Adrenal gland (tissue), 12 donors: ENCODE measurements around the gene MACROD2. TPM values are rescaled to one million over a fixed set of nuclear protein-coding genes. Genes with fewer than 3 reads are reported as not detected.

Experiments used
- DNase-seq, 7 donors: peaks; one replicate each; pipeline ENCODE4 v3.0.0-alpha.2; 2019 to 2020
- H3K27ac ChIP-seq, 5 donors: fragments of 200-600 bp; sonication (generic) in 4 of 5; 1 replicate in 3 of 5; 2 replicates in 2 of 5; pipeline versions ENCODE4 v1.5.1 to v1.8.0; 2016 to 2020; ENCODE audit warnings: mild to moderate bottlenecking in 1 of 5
- H3K27me3 ChIP-seq: fragments of 200-600 bp; 2 replicates; pipeline ENCODE4 v1.8.0; 2021
- H3K36me3 ChIP-seq, 2 donors: fragments of 200-600 bp; replicated peaks in 1 of 2; 1 replicate in 1 of 2; 2 replicates in 1 of 2; pipeline versions ENCODE4 v1.5.1 to v1.8.0; 2018 to 2022
- H3K4me1 ChIP-seq, 2 donors: fragments of 200-600 bp; replicated peaks in 1 of 2; 1 replicate in 1 of 2; 2 replicates in 1 of 2; pipeline versions ENCODE4 v1.5.1 to v1.8.0; 2018 to 2021
- H3K4me3 ChIP-seq, 4 donors: fragments of 200-600 bp; sonication (generic) in 3 of 4; one replicate each; pipeline ENCODE4 v1.5.1; 2016 to 2018
- H3K9me3 ChIP-seq, 3 donors: fragments of 200-600 bp; sonication (generic) in 1 of 3; replicated peaks in 1 of 3; 1 replicate in 2 of 3; 2 replicates in 1 of 3; pipeline versions ENCODE4 v1.5.1 to v1.8.0; 2016 to 2021
- CTCF ChIP-seq, 6 experiments: fragments of 450-650 bp in 4 of 6; fragments of 200-600 bp in 2 of 6; sonication (generic) in 1 of 6; IDR thresholded peaks; 1 replicate in 5 of 6; 2 replicates in 1 of 6; pipeline versions ENCODE4 v1.5.1 to v1.8.0; 2016 to 2021; ENCODE audit warnings: antibody characterized with exemption in 6 of 6, mild to moderate bottlenecking in 2 of 6, moderate library complexity in 1 of 6
- POLR2A ChIP-seq, 2 donors: fragments of 450-650 bp; IDR thresholded peaks; one replicate each; pipeline ENCODE4 v1.6.1; 2017; ENCODE audit warnings: antibody characterized with exemption in 2 of 2, mild to moderate bottlenecking in 2 of 2, moderate library complexity in 1 of 2
- WGBS, 4 donors: extraction: QIAGEN DNeasy Blood & Tissue Kit in 2 of 4; methylation state at CpG; one replicate each; pipeline versions ENCODE4 v1.1.5 to v1.1.7; 2013 to 2017; 5-methylcytosine and 5-hydroxymethylcytosine counted together
- intact Hi-C, 2 donors: fragments of 100-400 bp; cut with DNase I; formaldehyde crosslinking; loops; one replicate each; pipeline versions ENCODE4 v1.14.1 to v1.15.0; 2022 to 2023
- polyA plus RNA-seq, 3 donors: library from polyadenylated mRNA; stranded (reverse); fragments of 200-250 nt in 2 of 3; fragments of 350-450 nt in 1 of 3; fragmentation: Illumina TruSeq in 1 of 3; extraction: RNeasy Lipid Tissue Mini Kit (QIAGEN cat#74804) in 1 of 3; gene quantifications; one replicate each; pipeline ENCODE4 v1.2.3, GENCODE V29; 2013 to 2014
- total RNA-seq, 9 donors: library from RNA; depleted of rRNA in 4 of 9; stranded (reverse); fragments of >200 nt in 4 of 9; fragments of 120-200 nt in 1 of 9; fragmentation: NEBNext Ultra II Directional in 1 of 9; extraction: Animal tissue kit (Norgen Biotek cat#: 25700) in 1 of 9; gene quantifications; one replicate each; pipeline versions ENCODE4 v1.1.0 to v1.2.4, GENCODE V29; 2013 to 2023
- donor health status: healthy with polysubstance abuse.
- donor health status: Bipolar disorder and iron deficiency.
- donor health status: DM: yes; HTN: yes; CAD: no.
- donor health status: DM: no; HTN: no; CAD: no.
- donor health status: DM: no; HTN: no; CAD: no.
- donor health status: DM: yes; HTN: yes; CAD: no.

MACROD2 gene
- total and polyA plus RNA-seq, 12 donors = 1.1 to 21.2 (median 6.4) TPM

GRCh38 chr20:14688005-14688404 lies 692.7 kb downstream of the MACROD2 start:
- no peaks in the 10 kb centered on the region for H3K27me3 ChIP-seq
- no peaks in the 10 kb centered on the region for H3K4me1 ChIP-seq
- DNase-seq = no peak
- WGBS, 4 donors = 53 to 58% (median 55%) methylated on average over 2 of the region's 2 CpGs
- no peaks in the 10 kb centered on the region for H3K36me3 ChIP-seq
- no peaks in the 10 kb centered on the region for H3K9me3 ChIP-seq
- no peak overlapping the region for H3K27ac ChIP-seq
- intact Hi-C loops = no loop called here
- no peak for TF ChIP-seq CTCF (IDR thresholded peaks at IDR 0.05)
- TF ChIP-seq POLR2A (IDR thresholded peaks at IDR 0.05) = no peak
- H3K4me3 ChIP-seq = no peak overlapping the region

GRCh38 chr20:14691994-14692393 lies 696.7 kb downstream of the MACROD2 start:
- intact Hi-C loops = no loop called here
- DNase-seq = no peak
- no peaks in the 10 kb centered on the region for H3K27me3 ChIP-seq
- H3K27ac ChIP-seq = no peak overlapping the region
- TF ChIP-seq POLR2A (IDR thresholded peaks at IDR 0.05) = no peak
- 68 to 87% (median 83%) methylated on average over 3 of the region's 3 CpGs for WGBS, 4 donors
- H3K4me3 ChIP-seq = no peak overlapping the region
- no peaks in the 10 kb centered on the region for H3K4me1 ChIP-seq
- H3K36me3 ChIP-seq = no peaks in the 10 kb centered on the region
- no peaks in the 10 kb centered on the region for H3K9me3 ChIP-seq

DNA sequence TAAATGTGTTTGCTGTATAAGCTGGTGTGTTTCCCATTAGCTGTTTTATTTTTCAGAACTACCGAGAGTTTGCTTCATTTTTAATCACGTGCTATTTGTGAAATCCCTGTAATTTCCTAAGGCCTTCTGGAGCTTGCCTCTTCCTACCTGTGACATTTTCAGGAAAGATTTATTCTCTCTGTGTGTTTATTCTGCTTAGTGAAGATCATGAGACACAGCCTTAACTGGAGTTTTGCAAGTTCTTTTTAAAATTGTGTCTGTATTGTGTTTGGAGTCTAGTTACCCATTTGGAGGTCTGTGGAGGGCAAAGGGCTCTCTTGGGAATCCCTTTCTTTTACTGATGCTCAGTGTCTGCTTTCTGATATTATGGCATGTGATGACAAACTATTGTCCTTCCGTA lies 701.2 kb downstream of the MACROD2 start:
- Histone ChIP-seq H3K27ac (no peak overlapping the region), H3K4me1 (no peaks in the 10 kb centered on the region), H3K4me3 (no peak overlapping the region), H3K27me3 (no peaks in the 10 kb centered on the region), H3K36me3 (no peaks in the 10 kb centered on the region), H3K9me3 (no peaks in the 10 kb centered on the region)
- WGBS, 4 donors = 69 to 75% (median 72%) methylated on average over 3 of the region's 3 CpGs
- no peak for TF ChIP-seq POLR2A (IDR thresholded peaks at IDR 0.05)
- no peak for TF ChIP-seq CTCF (IDR thresholded peaks at IDR 0.05)
- intact Hi-C loops = no loop called here
- DNase-seq = no peak

- H3K4me3 ChIP-seq = no peak overlapping the region
- intact Hi-C loops = no loop called here
- no peaks in the 10 kb centered on the region for H3K27me3 ChIP-seq
- TF ChIP-seq POLR2A (IDR thresholded peaks at IDR 0.05) (no peak), CTCF (IDR thresholded peaks at IDR 0.05) (no peak)
- no peak overlapping the region for H3K27ac ChIP-seq
- peak in 1 of 7 donors; percentile 2 for DNase-seq
- H3K9me3 ChIP-seq = no peaks in the 10 kb centered on the region
- 64 to 75% (median 69%) methylated on average over 4 of the region's 4 CpGs for WGBS, 4 donors
- no peaks in the 10 kb centered on the region for H3K4me1 ChIP-seq
- H3K36me3 ChIP-seq = no peaks in the 10 kb centered on the region
These were observed 701.6 kb downstream of the MACROD2 start for GRCh38 chr20:14696937-14697336.

DNA sequence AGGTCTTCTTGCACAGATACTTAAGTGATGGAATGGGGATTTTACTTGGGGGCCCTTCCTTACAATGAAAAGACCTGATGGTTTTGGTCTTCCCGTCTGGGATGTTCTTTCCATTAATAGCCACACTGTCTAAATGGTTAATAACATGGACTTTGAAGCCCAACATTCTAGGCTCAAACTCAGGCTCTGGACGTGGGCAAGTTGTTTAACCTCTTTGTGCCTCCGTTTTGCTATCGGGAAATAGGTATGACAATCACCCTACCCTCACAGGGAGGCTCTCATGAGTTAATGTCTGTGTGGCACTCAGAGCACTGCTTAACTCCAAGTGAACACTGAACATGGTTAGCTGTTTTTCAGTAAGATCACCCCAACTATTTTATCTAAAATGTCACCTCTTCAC lies 702.8 kb downstream of the MACROD2 start:
- H3K4me3 ChIP-seq = no peak overlapping the region
- TF ChIP-seq POLR2A (IDR thresholded peaks at IDR 0.05) (no peak), CTCF (IDR thresholded peaks at IDR 0.05) (no peak)
- H3K9me3 ChIP-seq = no peaks in the 10 kb centered on the region
- H3K27ac ChIP-seq = no peak overlapping the region
- WGBS, 4 donors = 67 to 81% (median 73%) methylated on average over 4 of the region's 4 CpGs
- no peaks in the 10 kb centered on the region for H3K4me1 ChIP-seq
- intact Hi-C loops = no loop called here
- H3K36me3 ChIP-seq = no peaks in the 10 kb centered on the region
- no peaks in the 10 kb centered on the region for H3K27me3 ChIP-seq
- no peak for DNase-seq
